ENCODE data around the gene UBE2S. TPM values are rescaled to one million over a fixed set of nuclear protein-coding genes. Genes with fewer than 3 reads are reported as not detected.
"Not testable (repeated sequence)": the region's sequence is repeated elsewhere in the genome, so short reads cannot be mapped to it uniquely, and the experiment has no call there.

Gene UBE2S
- total RNA-seq, 1 experiment from 2014 or later: 291 TPM

DNA sequence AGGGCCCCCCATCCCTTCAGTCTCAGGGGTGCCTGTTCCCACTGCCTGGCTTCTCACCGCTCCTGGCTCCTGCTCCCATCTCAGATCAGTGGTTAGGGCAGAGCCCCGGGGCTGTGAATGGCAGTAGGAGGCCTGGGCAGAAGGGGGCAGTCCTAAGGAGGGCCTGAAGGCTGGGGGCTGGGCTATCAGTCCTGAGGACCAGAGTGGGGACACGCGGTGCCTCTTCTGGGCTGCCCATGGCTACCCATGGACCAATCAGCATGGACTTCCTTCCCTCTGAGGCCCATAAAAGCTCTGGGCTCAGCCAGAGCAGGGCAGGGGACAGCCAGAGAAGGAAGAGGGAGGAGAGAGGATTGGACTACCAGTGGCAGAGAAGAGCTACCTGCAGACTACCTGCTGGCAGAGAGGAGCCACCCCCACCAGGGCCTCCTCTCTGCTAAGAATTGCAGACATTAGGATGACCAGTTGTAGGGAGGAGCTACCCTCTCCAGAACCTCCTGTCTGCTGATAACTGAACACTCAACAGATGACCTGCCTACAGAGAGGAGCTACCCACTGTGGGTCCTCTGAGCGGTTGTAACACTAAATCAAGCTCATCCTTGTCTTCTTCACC, 12.1 kb upstream of the UBE2S start:
- no peak overlapping the region for H3K9ac ChIP-seq (ENCODE audit: low read length)
- no peak overlapping the region for H2AFZ ChIP-seq (ENCODE audit: low read length)
- H3K4me3 ChIP-seq (ENCODE audit: low read length): no peak overlapping the region
- DNase-seq: no peak
- no peaks in the 10 kb centered on the region for H3K4me1 ChIP-seq (ENCODE audit: low read length)
- no peaks in the 10 kb centered on the region for H3K9me3 ChIP-seq (ENCODE audit: low read length)
- no peaks in the 10 kb centered on the region for H3K79me2 ChIP-seq (ENCODE audit: low read length)
- H4K20me1 ChIP-seq (ENCODE audit: insufficient read depth, low read depth, low read length): no peaks in the 10 kb centered on the region
- no peak overlapping the region for H3K27ac ChIP-seq (ENCODE audit: low read length)
- H3K4me2 ChIP-seq (ENCODE audit: low read depth, low read length, poor library complexity, severe bottlenecking): no peak overlapping the region
- H3K9me2 ChIP-seq (replicated peaks; ENCODE audit: insufficient read depth, low read length): no peaks in the 10 kb centered on the region
- H3K27me3 ChIP-seq (ENCODE audit: low read length): peaks cover 2% of the 10 kb centered on the region; the same call in 1 of the 2 replicates
- no peaks in the 10 kb centered on the region for H3K36me3 ChIP-seq (ENCODE audit: insufficient read depth, low read length)

DNA sequence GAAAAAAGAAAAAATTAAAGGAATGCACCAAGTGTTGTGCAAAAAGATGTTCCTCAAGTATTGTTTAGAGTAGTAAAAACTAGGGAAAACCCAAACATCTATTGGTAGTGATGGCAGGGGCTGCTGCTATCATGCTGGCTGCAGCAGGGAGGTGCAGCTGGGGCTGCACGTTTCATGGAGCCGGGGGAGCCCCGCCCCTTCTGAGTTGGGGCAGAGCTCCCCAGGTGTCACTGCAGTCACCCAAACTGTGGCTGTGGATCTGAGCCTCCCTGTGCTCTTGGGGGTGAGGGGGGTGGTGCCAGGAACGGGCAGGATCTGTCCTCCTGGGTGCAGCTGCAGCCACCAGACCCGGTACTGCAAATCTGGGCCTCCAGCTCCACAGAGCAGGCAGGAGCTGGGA, 11.5 kb upstream of the UBE2S start:
- Histone ChIP-seq H3K4me2 (ENCODE audit: low read depth, low read length, poor library complexity, severe bottlenecking) (no peak overlapping the region), H3K4me3 (ENCODE audit: low read length) (no peak overlapping the region), H3K4me1 (ENCODE audit: low read length) (no peaks in the 10 kb centered on the region), H2AFZ (ENCODE audit: low read length) (no peak overlapping the region), H3K79me2 (ENCODE audit: low read length) (no peaks in the 10 kb centered on the region), H3K9ac (ENCODE audit: low read length) (no peak overlapping the region), H3K27ac (ENCODE audit: low read length) (no peak overlapping the region), H3K36me3 (ENCODE audit: insufficient read depth, low read length) (no peaks in the 10 kb centered on the region), H3K9me2 (replicated peaks; ENCODE audit: insufficient read depth, low read length) (no peaks in the 10 kb centered on the region), H3K27me3 (ENCODE audit: low read length) (peaks cover 2% of the 10 kb centered on the region; the same call in 1 of the 2 replicates), H4K20me1 (ENCODE audit: insufficient read depth, low read depth, low read length) (no peaks in the 10 kb centered on the region), H3K9me3 (ENCODE audit: low read length) (no peaks in the 10 kb centered on the region)
- peak; percentile 67 for DNase-seq

DNA sequence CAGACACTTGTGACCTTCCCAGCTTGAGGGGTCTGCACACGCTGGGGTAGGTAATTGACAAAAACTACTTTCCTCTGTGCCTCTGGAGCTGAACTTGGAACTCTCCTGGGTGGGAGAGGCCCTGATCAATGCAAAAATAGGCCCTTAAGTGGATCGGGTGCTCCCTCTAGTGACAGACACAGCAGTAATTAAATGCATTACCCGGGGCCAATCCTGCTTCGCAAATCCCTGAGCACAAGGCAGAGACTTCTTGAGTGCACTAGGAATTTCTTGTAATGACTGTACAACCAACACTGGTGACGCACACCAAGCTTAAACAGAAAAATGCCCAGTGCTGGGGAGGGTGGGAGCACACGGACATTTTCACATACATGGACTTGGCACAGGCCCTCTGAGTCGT, 10.6 kb upstream of the UBE2S start:
- Histone ChIP-seq H3K27me3 (ENCODE audit: low read length) (no peaks in the 10 kb centered on the region; the same call in 1 of the 2 replicates), H3K4me3 (ENCODE audit: low read length) (no peak overlapping the region), H4K20me1 (ENCODE audit: insufficient read depth, low read depth, low read length) (no peaks in the 10 kb centered on the region), H3K79me2 (ENCODE audit: low read length) (no peaks in the 10 kb centered on the region), H3K9me3 (ENCODE audit: low read length) (no peaks in the 10 kb centered on the region), H3K36me3 (ENCODE audit: insufficient read depth, low read length) (no peaks in the 10 kb centered on the region), H3K9me2 (replicated peaks; ENCODE audit: insufficient read depth, low read length) (no peaks in the 10 kb centered on the region), H2AFZ (ENCODE audit: low read length) (no peak overlapping the region), H3K4me2 (ENCODE audit: low read depth, low read length, poor library complexity, severe bottlenecking) (no peak overlapping the region), H3K4me1 (ENCODE audit: low read length) (no peaks in the 10 kb centered on the region), H3K27ac (ENCODE audit: low read length) (no peak overlapping the region), H3K9ac (ENCODE audit: low read length) (no peak overlapping the region)
- DNase-seq: peak; percentile 86

DNA sequence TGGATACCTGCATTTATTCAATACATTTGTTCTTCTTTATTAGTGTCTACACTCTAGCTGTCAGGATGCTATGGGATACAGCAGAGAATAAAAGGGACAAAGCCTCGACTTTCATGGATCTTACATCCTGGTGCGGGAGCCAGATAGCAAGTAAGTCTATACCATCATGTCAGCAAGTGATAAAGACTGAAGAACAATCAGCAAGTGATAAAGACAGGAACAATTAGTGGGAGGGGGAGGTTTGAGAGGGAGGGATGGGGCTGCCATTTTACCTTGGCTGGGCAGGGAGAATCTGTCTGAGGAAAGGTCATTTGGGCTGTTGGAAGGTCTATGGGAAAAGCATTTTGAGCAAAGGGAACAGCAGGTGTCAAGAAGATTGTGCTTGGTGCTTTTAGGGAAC, 2.6 kb upstream of the UBE2S start:
- no peaks in the 10 kb centered on the region for H3K27me3 ChIP-seq (ENCODE audit: low read length)
- H3K4me2 ChIP-seq (ENCODE audit: low read depth, low read length, poor library complexity, severe bottlenecking): no peak overlapping the region
- H3K4me1 ChIP-seq (ENCODE audit: low read length): peaks cover 23% of the 10 kb centered on the region
- H3K9me3 ChIP-seq (ENCODE audit: low read length): no peaks in the 10 kb centered on the region; the same call in 1 of the 2 replicates
- no peak overlapping the region for H3K4me3 ChIP-seq (ENCODE audit: low read length)
- no peak for DNase-seq
- H2AFZ ChIP-seq (ENCODE audit: low read length): no peak overlapping the region
- no peak overlapping the region for H3K9ac ChIP-seq (ENCODE audit: low read length)
- peaks cover 21% of the 10 kb centered on the region for H3K36me3 ChIP-seq (ENCODE audit: insufficient read depth, low read length)
- H3K79me2 ChIP-seq (ENCODE audit: low read length): peaks cover 21% of the 10 kb centered on the region
- H4K20me1 ChIP-seq (ENCODE audit: insufficient read depth, low read depth, low read length): peaks cover 21% of the 10 kb centered on the region
- no peaks in the 10 kb centered on the region for H3K9me2 ChIP-seq (replicated peaks; ENCODE audit: insufficient read depth, low read length)
- no peak overlapping the region for H3K27ac ChIP-seq (ENCODE audit: low read length)

DNA sequence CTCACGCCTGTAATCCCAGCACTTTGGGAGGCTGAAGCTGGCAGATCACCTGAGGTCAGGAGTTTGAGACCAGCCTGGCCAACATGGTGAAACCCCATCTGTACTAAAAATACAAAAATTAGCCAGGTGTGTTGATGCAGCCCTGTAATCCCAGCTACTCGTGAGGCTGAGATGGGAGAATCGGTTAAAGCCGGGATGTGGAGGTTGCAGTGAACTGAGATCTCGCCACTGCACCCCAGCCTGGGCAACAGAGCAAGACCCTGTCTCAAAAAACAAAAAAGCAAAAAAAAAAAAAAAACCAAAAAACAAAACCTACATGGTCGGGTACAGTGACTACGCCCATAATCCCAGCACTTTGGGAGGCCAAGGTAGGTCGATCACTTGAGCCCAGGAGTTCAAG, 1.6 kb upstream of the UBE2S start:
- peaks cover 27% of the 10 kb centered on the region for H3K36me3 ChIP-seq (ENCODE audit: insufficient read depth, low read length)
- peaks cover 21% of the 10 kb centered on the region for H3K79me2 ChIP-seq (ENCODE audit: low read length)
- not testable (repeated sequence) for H3K27ac ChIP-seq (ENCODE audit: low read length); H3K4me2 ChIP-seq (ENCODE audit: low read depth, low read length, poor library complexity, severe bottlenecking); H3K27me3 ChIP-seq (ENCODE audit: low read length); H2AFZ ChIP-seq (ENCODE audit: low read length); H3K9me3 ChIP-seq (ENCODE audit: low read length); DNase-seq; H3K9ac ChIP-seq (ENCODE audit: low read length); H3K9me2 ChIP-seq (replicated peaks; ENCODE audit: insufficient read depth, low read length)
- H3K4me3 ChIP-seq (ENCODE audit: low read length): peak overlapping the region; percentile 36; the same call in 1 of the 2 replicates
- peaks cover 23% of the 10 kb centered on the region for H3K4me1 ChIP-seq (ENCODE audit: low read length)
- peaks cover 27% of the 10 kb centered on the region for H4K20me1 ChIP-seq (ENCODE audit: insufficient read depth, low read depth, low read length)

DNA sequence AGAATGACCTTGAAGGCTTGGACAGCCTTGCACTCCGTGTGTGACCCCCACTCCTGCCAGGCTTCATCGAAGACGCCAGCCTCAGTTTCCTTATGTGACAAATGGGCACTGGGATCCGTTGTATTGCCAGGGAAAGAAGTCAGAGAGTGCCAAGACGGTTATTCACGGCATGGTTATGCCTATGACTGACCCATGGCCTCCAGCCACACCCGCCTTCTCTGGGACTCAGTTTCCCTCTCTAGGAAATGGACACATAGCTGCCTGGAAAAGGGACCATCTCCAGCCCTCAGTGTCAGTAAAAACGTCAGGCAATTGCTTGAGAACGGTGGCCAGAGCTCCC, 915 bp upstream of the UBE2S start:
- Histone ChIP-seq H3K9ac (ENCODE audit: low read length) (peak overlapping the region; percentile 43), H3K4me3 (ENCODE audit: low read length) (peak overlapping the region; percentile 36; the same call in 1 of the 2 replicates), H3K27ac (ENCODE audit: low read length) (peak overlapping the region; percentile 84), H2AFZ (ENCODE audit: low read length) (peak overlapping the region; percentile 32), H3K4me2 (ENCODE audit: low read depth, low read length, poor library complexity, severe bottlenecking) (peak overlapping the region; percentile 40), H3K4me1 (ENCODE audit: low read length) (peaks cover 23% of the 10 kb centered on the region), H3K36me3 (ENCODE audit: insufficient read depth, low read length) (peaks cover 32% of the 10 kb centered on the region), H3K9me2 (replicated peaks; ENCODE audit: insufficient read depth, low read length) (no peaks in the 10 kb centered on the region), H3K9me3 (ENCODE audit: low read length) (no peaks in the 10 kb centered on the region; the same call in 1 of the 2 replicates), H4K20me1 (ENCODE audit: insufficient read depth, low read depth, low read length) (peaks cover 31% of the 10 kb centered on the region), H3K79me2 (ENCODE audit: low read length) (peaks cover 21% of the 10 kb centered on the region), H3K27me3 (ENCODE audit: low read length) (no peaks in the 10 kb centered on the region)
- no peak for DNase-seq

DNA sequence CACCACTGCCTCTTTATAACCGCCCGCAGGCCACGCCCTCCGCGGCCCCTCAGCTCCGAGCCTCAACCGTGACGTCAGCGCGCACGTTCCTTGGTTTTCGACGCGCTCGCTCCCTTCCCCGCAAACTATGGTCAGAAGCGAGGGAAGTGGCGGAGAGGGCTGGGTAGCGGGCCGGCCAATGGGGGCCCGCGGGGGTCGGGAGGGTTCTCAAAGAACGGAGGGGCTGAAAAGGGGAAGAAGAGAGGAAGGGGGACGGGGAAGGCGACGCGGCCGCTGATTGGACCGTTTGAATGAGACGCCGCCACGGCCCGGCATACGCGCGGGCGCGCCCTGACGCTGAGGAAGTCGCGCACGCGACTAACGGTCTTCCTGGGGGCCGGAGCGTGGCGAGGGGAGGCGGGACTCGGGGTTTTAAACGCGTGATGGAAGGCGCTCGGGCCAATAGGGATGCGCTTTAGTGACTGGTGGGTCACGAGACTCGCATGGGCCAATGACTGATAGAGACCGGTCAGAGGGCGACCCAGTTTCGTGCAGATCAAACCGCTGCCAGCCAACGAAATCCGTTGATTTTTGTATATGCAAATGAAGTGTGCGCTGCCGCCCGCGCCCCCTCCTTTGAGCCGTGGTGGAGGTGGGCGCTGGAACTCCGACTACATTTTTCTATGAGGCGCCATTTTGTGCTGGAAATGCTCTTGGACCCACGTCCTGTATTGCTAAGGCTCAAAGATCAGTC, 378 bp upstream of the UBE2S start:
- Histone ChIP-seq H3K9me3 (ENCODE audit: low read length) (no peaks in the 10 kb centered on the region; the same call in 1 of the 2 replicates), H3K79me2 (ENCODE audit: low read length) (peaks cover 21% of the 10 kb centered on the region), H3K36me3 (ENCODE audit: insufficient read depth, low read length) (peaks cover 37% of the 10 kb centered on the region), H4K20me1 (ENCODE audit: insufficient read depth, low read depth, low read length) (peaks cover 36% of the 10 kb centered on the region), H3K4me2 (ENCODE audit: low read depth, low read length, poor library complexity, severe bottlenecking) (peak overlapping the region; percentile 98), H3K4me1 (ENCODE audit: low read length) (peaks cover 23% of the 10 kb centered on the region), H3K9ac (ENCODE audit: low read length) (peak overlapping the region; percentile 100), H3K27ac (ENCODE audit: low read length) (peak overlapping the region; percentile 84), H3K9me2 (replicated peaks; ENCODE audit: insufficient read depth, low read length) (no peaks in the 10 kb centered on the region), H3K27me3 (ENCODE audit: low read length) (no peaks in the 10 kb centered on the region), H3K4me3 (ENCODE audit: low read length) (peak overlapping the region; percentile 99), H2AFZ (ENCODE audit: low read length) (peak overlapping the region; percentile 32)
- peak; percentile 100 for DNase-seq

GRCh38 chr19:55406826-55407549, 600 bp downstream of the UBE2S start:
- no peaks in the 10 kb centered on the region for H3K27me3 ChIP-seq (ENCODE audit: low read length)
- H2AFZ ChIP-seq (ENCODE audit: low read length): no peak overlapping the region
- DNase-seq: peak; percentile 75
- H3K79me2 ChIP-seq (ENCODE audit: low read length): peaks cover 21% of the 10 kb centered on the region
- peaks cover 46% of the 10 kb centered on the region for H3K36me3 ChIP-seq (ENCODE audit: insufficient read depth, low read length)
- peak overlapping the region; percentile 99 for H3K4me3 ChIP-seq (ENCODE audit: low read length)
- peaks cover 45% of the 10 kb centered on the region for H4K20me1 ChIP-seq (ENCODE audit: insufficient read depth, low read depth, low read length)
- H3K4me2 ChIP-seq (ENCODE audit: low read depth, low read length, poor library complexity, severe bottlenecking): peak overlapping the region; percentile 98
- peak overlapping the region; percentile 79 for H3K27ac ChIP-seq (ENCODE audit: low read length)
- peak overlapping the region; percentile 100 for H3K9ac ChIP-seq (ENCODE audit: low read length)
- no peaks in the 10 kb centered on the region for H3K9me2 ChIP-seq (replicated peaks; ENCODE audit: insufficient read depth, low read length)
- peaks cover 28% of the 10 kb centered on the region for H3K4me1 ChIP-seq (ENCODE audit: low read length)
- no peaks in the 10 kb centered on the region; the same call in 1 of the 2 replicates for H3K9me3 ChIP-seq (ENCODE audit: low read length)

All from Karpas-422 (cell line).